ENCODE results near the gene SMYD2. TPM values are rescaled to one million over a fixed set of nuclear protein-coding genes. Genes with fewer than 3 reads are reported as not detected.

Gene SMYD2
- total and polyA plus RNA-seq, 2 experiments from 2014 or later: 34.4 to 39.8 TPM

- Histone ChIP-seq H3K79me2 (no peaks in the 10 kb centered on the region), H2AFZ (no peak overlapping the region), H3K4me3 (no peak overlapping the region), H3K4me2 (no peak overlapping the region), H3K27ac (no peak overlapping the region), H4K20me1 (ENCODE audit: insufficient read depth, poor library complexity, severe bottlenecking) (no peaks in the 10 kb centered on the region), H3K27me3 (no peaks in the 10 kb centered on the region), H3K9me2 (replicated peaks; ENCODE audit: insufficient read depth) (no peaks in the 10 kb centered on the region), H3K36me3 (replicated peaks; ENCODE audit: insufficient read depth, low read depth) (no peaks in the 10 kb centered on the region), H3K4me1 (ENCODE audit: insufficient read depth) (no peaks in the 10 kb centered on the region), H3K9me3 (ENCODE audit: low read depth) (no peaks in the 10 kb centered on the region)
- WGBS (ENCODE audit: low lambda C conversion rate, missing lambda C conversion rate): 79% methylated on average over 5 of the region's 5 CpGs
- DNase-seq (ENCODE audit: low spot score): no peak
- TF ChIP-seq EZH2phosphoT487 (IDR thresholded peaks at IDR 0.05; ENCODE audit: low read depth, severe bottlenecking, unreplicated experiment) (no peak), CTCF (IDR thresholded peaks at IDR 0.05; ENCODE audit: poor library complexity) (no peak), EZH2 (IDR thresholded peaks at IDR 0.05; ENCODE audit: borderline replicate concordance) (no peak)
Observed at GRCh38 chr1:214326406-214326805, 45.4 kb downstream of the SMYD2 start.

GRCh38 chr1:214327514-214327913, 46.6 kb downstream of the SMYD2 start:
- 46% methylated on average over 1 of the region's 1 CpG for WGBS (ENCODE audit: low lambda C conversion rate, missing lambda C conversion rate)
- TF ChIP-seq EZH2 (IDR thresholded peaks at IDR 0.05; ENCODE audit: borderline replicate concordance) (no peak), EZH2phosphoT487 (IDR thresholded peaks at IDR 0.05; ENCODE audit: low read depth, severe bottlenecking, unreplicated experiment) (no peak), CTCF (IDR thresholded peaks at IDR 0.05; ENCODE audit: poor library complexity) (no peak)
- H3K27ac ChIP-seq: no peak overlapping the region
- no peaks in the 10 kb centered on the region for H3K79me2 ChIP-seq
- H3K36me3 ChIP-seq (replicated peaks; ENCODE audit: insufficient read depth, low read depth): no peaks in the 10 kb centered on the region
- no peaks in the 10 kb centered on the region for H3K27me3 ChIP-seq
- H3K9me2 ChIP-seq (replicated peaks; ENCODE audit: insufficient read depth): no peaks in the 10 kb centered on the region
- H3K4me3 ChIP-seq: no peak overlapping the region
- H3K4me1 ChIP-seq (ENCODE audit: insufficient read depth): no peaks in the 10 kb centered on the region
- no peaks in the 10 kb centered on the region for H3K9me3 ChIP-seq (ENCODE audit: low read depth)
- no peaks in the 10 kb centered on the region for H4K20me1 ChIP-seq (ENCODE audit: insufficient read depth, poor library complexity, severe bottlenecking)
- no peak overlapping the region for H2AFZ ChIP-seq
- H3K4me2 ChIP-seq: no peak overlapping the region
- DNase-seq (ENCODE audit: low spot score): no peak

- Histone ChIP-seq H3K4me3 (no peak overlapping the region), H4K20me1 (ENCODE audit: insufficient read depth, poor library complexity, severe bottlenecking) (no peaks in the 10 kb centered on the region), H2AFZ (no peak overlapping the region), H3K9me2 (replicated peaks; ENCODE audit: insufficient read depth) (no peaks in the 10 kb centered on the region), H3K9me3 (ENCODE audit: low read depth) (no peaks in the 10 kb centered on the region), H3K27ac (no peak overlapping the region), H3K27me3 (no peaks in the 10 kb centered on the region), H3K36me3 (replicated peaks; ENCODE audit: insufficient read depth, low read depth) (no peaks in the 10 kb centered on the region), H3K79me2 (no peaks in the 10 kb centered on the region), H3K4me1 (ENCODE audit: insufficient read depth) (no peaks in the 10 kb centered on the region), H3K4me2 (no peak overlapping the region)
- TF ChIP-seq EZH2 (IDR thresholded peaks at IDR 0.05; ENCODE audit: borderline replicate concordance): no peak
- no peak for TF ChIP-seq EZH2phosphoT487 (IDR thresholded peaks at IDR 0.05; ENCODE audit: low read depth, severe bottlenecking, unreplicated experiment)
- peak; percentile 94 for TF ChIP-seq CTCF (IDR thresholded peaks at IDR 0.05; ENCODE audit: poor library complexity)
- 66% methylated on average over 11 of the region's 11 CpGs for WGBS (ENCODE audit: low lambda C conversion rate, missing lambda C conversion rate)
- DNase-seq (ENCODE audit: low spot score): peak; percentile 90
Observed at GRCh38 chr1:214328770-214329469, 48.0 kb downstream of the SMYD2 start.
